Spleen (tissue), 11 donors: Measurements from ENCODE around the gene RBP2. TPM values are rescaled to one million over a fixed set of nuclear protein-coding genes. Genes with fewer than 3 reads are reported as not detected.

Source experiments
- DNase-seq: peaks from one replicate; pipeline ENCODE4 v3.0.0-alpha.2; 2020
- H3K27ac ChIP-seq, 8 donors: fragments of 200-600 bp; sonication (generic) in 7 of 8; 1 replicate in 4 of 8; 2 replicates in 4 of 8; pipeline versions ENCODE4 v1.5.0 to v1.8.0; 2016 to 2021; ENCODE audit warnings: inconsistent platforms in 4 of 8, mild to moderate bottlenecking in 4 of 8, moderate library complexity in 1 of 8
- H3K27me3 ChIP-seq, 7 donors: fragments of 200-600 bp; sonication (generic) in 6 of 7; replicated peaks in 1 of 7; 1 replicate in 4 of 7; 2 replicates in 3 of 7; pipeline versions ENCODE4 v1.5.0 to v1.8.0; 2016 to 2021; ENCODE audit warnings: inconsistent platforms in 3 of 7, mild to moderate bottlenecking in 1 of 7
- H3K36me3 ChIP-seq, 6 donors: fragments of 200-600 bp; sonication (generic) in 5 of 6; 1 replicate in 4 of 6; 2 replicates in 2 of 6; pipeline versions ENCODE4 v1.5.0 to v1.8.0; 2016 to 2021; ENCODE audit warnings: inconsistent platforms in 2 of 6
- H3K4me1 ChIP-seq, 6 donors: fragments of 200-600 bp; sonication (generic) in 5 of 6; 1 replicate in 3 of 6; 2 replicates in 3 of 6; pipeline versions ENCODE4 v1.5.0 to v1.8.0; 2016 to 2021; ENCODE audit warnings: inconsistent platforms in 3 of 6
- H3K4me3 ChIP-seq, 8 donors: fragments of 200-600 bp; sonication (generic) in 7 of 8; 1 replicate in 4 of 8; 2 replicates in 4 of 8; pipeline versions ENCODE4 v1.5.0 to v1.8.0; 2016 to 2021; ENCODE audit warnings: inconsistent platforms in 4 of 8, mild to moderate bottlenecking in 4 of 8, moderate library complexity in 2 of 8
- H3K9me3 ChIP-seq, 8 donors: fragments of 200-600 bp; sonication (generic) in 7 of 8; 1 replicate in 4 of 8; 2 replicates in 4 of 8; pipeline versions ENCODE4 v1.5.0 to v1.8.0; 2016 to 2021; ENCODE audit warnings: inconsistent platforms in 4 of 8
- CTCF ChIP-seq, 11 experiments: fragments of 200-600 bp in 7 of 11; fragments of 450-650 bp in 4 of 11; sonication (generic) in 4 of 11; IDR thresholded peaks in 8 of 11; conservative IDR thresholded peaks in 3 of 11; 1 replicate in 7 of 11; 2 replicates in 4 of 11; pipeline versions ENCODE4 v1.4.0 to v1.8.0; 2016 to 2021; ENCODE audit warnings: antibody characterized with exemption in 11 of 11, inconsistent platforms in 4 of 11, mild to moderate bottlenecking in 1 of 11
- POLR2A ChIP-seq, 3 donors: fragments of 450-650 bp; IDR thresholded peaks; one replicate each; pipeline ENCODE4 v1.5.1; 2017; ENCODE audit warnings: antibody characterized with exemption in 3 of 3, mild to moderate bottlenecking in 1 of 3
- POLR2AphosphoS5 ChIP-seq, 3 donors: sonication (generic); formaldehyde crosslinking; IDR thresholded peaks; one replicate each; pipeline ENCODE4 v1.5.1; 2017; ENCODE audit warnings: antibody characterized with exemption in 3 of 3
- WGBS, 5 donors: extraction: QIAGEN DNeasy Blood & Tissue Kit in 3 of 5; methylation state at CpG; one replicate each; pipeline versions ENCODE4 v1.1.5 to v1.1.7; 2013 to 2018; 5-methylcytosine and 5-hydroxymethylcytosine counted together
- intact Hi-C: fragments of 100-400 bp; cut with DNase I; formaldehyde crosslinking; loops from one replicate; pipeline ENCODE4 v1.15.0; 2023; ENCODE audit warnings: low total_unique reads
- polyA plus RNA-seq, 3 donors: library from polyadenylated mRNA; stranded (reverse); fragments of 200-250 nt; gene quantifications; one replicate each; pipeline ENCODE4 v1.2.1, GENCODE V29; 2013
- total RNA-seq, 7 donors: library from RNA; depleted of rRNA in 3 of 7; stranded (reverse); fragments of >200 nt in 3 of 7; fragmentation: NEBNext Ultra II Directional in 4 of 7; extraction: Animal tissue kit (Norgen Biotek cat#: 25700) in 4 of 7; gene quantifications; one replicate each; pipeline versions ENCODE4 v1.1.0 to v1.2.1, GENCODE V29; 2016 to 2021
- donor health status: healthy with polysubstance abuse.
- donor health status: DM: no; HTN: no; CAD: no; lungs with moderate emphysema.
- donor health status: DM: no; HTN: no; CAD: no.
- donor health status: Bipolar disorder and iron deficiency.
- donor health status: healthy.
- donor health status: DM: no; HTN: no; CAD: no.
- donor health status: DM: yes; HTN: yes; CAD: no.

Gene RBP2
- total and polyA plus RNA-seq, 10 donors, result 1.2 TPM; not detected in 9

- Histone ChIP-seq H3K36me3 (no peaks in the 10 kb centered on the region), H3K9me3 (no peaks in the 10 kb centered on the region), H3K27ac (no peak overlapping the region), H3K4me3 (no peak overlapping the region), H3K27me3 (no peaks in the 10 kb centered on the region), H3K4me1 (no peaks in the 10 kb centered on the region)
- WGBS, 5 donors, result 63 to 89% (median 87%) methylated on average over 3 of the region's 3 CpGs
- intact Hi-C loops, result no loop called here
- no peak for DNase-seq
- TF ChIP-seq POLR2AphosphoS5 (IDR thresholded peaks at IDR 0.05) (no peak), CTCF (IDR thresholded peaks at IDR 0.05 in 8 of 11, conservative IDR thresholded peaks at IDR 0.05 in 3 of 11) (no peak), POLR2A (IDR thresholded peaks at IDR 0.05) (no peak)
These were observed 3.8 kb downstream of the RBP2 start for GRCh38 chr3:139472380-139473010.

- TF ChIP-seq POLR2AphosphoS5 (IDR thresholded peaks at IDR 0.05), result no peak
- 75 to 87% (median 81%) methylated on average over 2 of the region's 2 CpGs for WGBS, 5 donors
- H3K4me1 ChIP-seq, result no peaks in the 10 kb centered on the region
These were observed 6.1 kb downstream of the RBP2 start for GRCh38 chr3:139470199-139470598.

GRCh38 chr3:139468399-139468798 is 7.9 kb downstream of the RBP2 start:
- no peak for TF ChIP-seq CTCF (IDR thresholded peaks at IDR 0.05 in 8 of 11, conservative IDR thresholded peaks at IDR 0.05 in 3 of 11)
- no peak for TF ChIP-seq POLR2AphosphoS5 (IDR thresholded peaks at IDR 0.05)
- no peak for TF ChIP-seq POLR2A (IDR thresholded peaks at IDR 0.05)
- no peaks in the 10 kb centered on the region for H3K9me3 ChIP-seq
- WGBS, 5 donors, result 72 to 88% (median 76%) methylated on average over 2 of the region's 2 CpGs
- no peak overlapping the region for H3K27ac ChIP-seq
- H3K36me3 ChIP-seq, result no peaks in the 10 kb centered on the region
- DNase-seq, result no peak
- no peaks in the 10 kb centered on the region for H3K4me1 ChIP-seq
- H3K27me3 ChIP-seq, result no peaks in the 10 kb centered on the region
- H3K4me3 ChIP-seq, result no peak overlapping the region
- intact Hi-C loops, result no loop called here

More at GRCh38 chr3:139470199-139470598, 6.1 kb downstream of the RBP2 start:
- no peak overlapping the region for H3K4me3 ChIP-seq
- H3K9me3 ChIP-seq, result no peaks in the 10 kb centered on the region
- no peak for DNase-seq
- no peaks in the 10 kb centered on the region for H3K36me3 ChIP-seq
- H3K27ac ChIP-seq, result no peak overlapping the region
- intact Hi-C loops, result no loop called here
- H3K27me3 ChIP-seq, result no peaks in the 10 kb centered on the region

GRCh38 chr3:139466360-139466759 is 10.0 kb downstream of the RBP2 start:
- DNase-seq, result no peak
- WGBS, 5 donors, result 77 to 96% (median 85%) methylated on average over 5 of the region's 5 CpGs
- H3K36me3 ChIP-seq, result no peaks in the 10 kb centered on the region

More at GRCh38 chr3:139466360-139466759, 10.0 kb downstream of the RBP2 start:
- TF ChIP-seq POLR2AphosphoS5 (IDR thresholded peaks at IDR 0.05), result no peak
- TF ChIP-seq POLR2A (IDR thresholded peaks at IDR 0.05), result no peak
- no peak for TF ChIP-seq CTCF (IDR thresholded peaks at IDR 0.05 in 8 of 11, conservative IDR thresholded peaks at IDR 0.05 in 3 of 11)
- Histone ChIP-seq H3K9me3 (no peaks in the 10 kb centered on the region), H3K4me3 (no peak overlapping the region), H3K4me1 (no peaks in the 10 kb centered on the region), H3K27ac (no peak overlapping the region), H3K27me3 (no peaks in the 10 kb centered on the region)
- intact Hi-C loops, result no loop called here
